ENCODE measurements around the gene WDR26.
A peak's percentile ranks its signal among the peaks of the same experiment; 100 is the strongest.

Gene WDR26

GRCh38 chr1:224368409-224368808 is 66.2 kb downstream of the WDR26 start:
- DNase-seq = no peak
- H3K36me3 ChIP-seq = peaks cover 40% of the 10 kb centered on the region
- TF ChIP-seq, protein P1, sequence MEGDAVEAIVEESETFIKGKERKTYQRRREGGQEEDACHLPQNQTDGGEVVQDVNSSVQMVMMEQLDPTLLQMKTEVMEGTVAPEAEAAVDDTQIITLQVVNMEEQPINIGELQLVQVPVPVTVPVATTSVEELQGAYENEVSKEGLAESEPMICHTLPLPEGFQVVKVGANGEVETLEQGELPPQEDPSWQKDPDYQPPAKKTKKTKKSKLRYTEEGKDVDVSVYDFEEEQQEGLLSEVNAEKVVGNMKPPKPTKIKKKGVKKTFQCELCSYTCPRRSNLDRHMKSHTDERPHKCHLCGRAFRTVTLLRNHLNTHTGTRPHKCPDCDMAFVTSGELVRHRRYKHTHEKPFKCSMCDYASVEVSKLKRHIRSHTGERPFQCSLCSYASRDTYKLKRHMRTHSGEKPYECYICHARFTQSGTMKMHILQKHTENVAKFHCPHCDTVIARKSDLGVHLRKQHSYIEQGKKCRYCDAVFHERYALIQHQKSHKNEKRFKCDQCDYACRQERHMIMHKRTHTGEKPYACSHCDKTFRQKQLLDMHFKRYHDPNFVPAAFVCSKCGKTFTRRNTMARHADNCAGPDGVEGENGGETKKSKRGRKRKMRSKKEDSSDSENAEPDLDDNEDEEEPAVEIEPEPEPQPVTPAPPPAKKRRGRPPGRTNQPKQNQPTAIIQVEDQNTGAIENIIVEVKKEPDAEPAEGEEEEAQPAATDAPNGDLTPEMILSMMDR (IDR thresholded peaks at IDR 0.05; ENCODE audit: low read depth, low read length) = no peak
- no peaks in the 10 kb centered on the region for H3K9me3 ChIP-seq
- H3K27me3 ChIP-seq = no peaks in the 10 kb centered on the region
- no peaks in the 10 kb centered on the region for H3K4me1 ChIP-seq
- no peak overlapping the region for H3K4me3 ChIP-seq (ENCODE audit: low read depth, low read length)

- no peaks in the 10 kb centered on the region for H3K4me1 ChIP-seq
- peaks cover 3% of the 10 kb centered on the region for H3K36me3 ChIP-seq
- no peak overlapping the region for H3K4me3 ChIP-seq (ENCODE audit: low read depth, low read length)
- DNase-seq = no peak
- TF ChIP-seq, protein P1 (IDR thresholded peaks at IDR 0.05; ENCODE audit: low read depth, low read length) = no peak
- H3K9me3 ChIP-seq = no peaks in the 10 kb centered on the region
- H3K27me3 ChIP-seq = no peaks in the 10 kb centered on the region
Observed at GRCh38 chr1:224359207-224359606, 75.4 kb downstream of the WDR26 start.

- no peak for DNase-seq
- H3K4me3 ChIP-seq (ENCODE audit: low read depth, low read length) = peak overlapping the region; percentile 88
- no peaks in the 10 kb centered on the region for H3K4me1 ChIP-seq
- no peaks in the 10 kb centered on the region for H3K9me3 ChIP-seq
- no peaks in the 10 kb centered on the region for H3K36me3 ChIP-seq
- no peaks in the 10 kb centered on the region for H3K27me3 ChIP-seq
- TF ChIP-seq, protein P1 (IDR thresholded peaks at IDR 0.05; ENCODE audit: low read depth, low read length) = no peak
Observed at GRCh38 chr1:224358237-224358636, 76.4 kb downstream of the WDR26 start.

GRCh38 chr1:224357626-224358124 is 76.9 kb downstream of the WDR26 start:
- Histone ChIP-seq H3K4me3 (ENCODE audit: low read depth, low read length) (peak overlapping the region; percentile 88), H3K36me3 (no peaks in the 10 kb centered on the region), H3K9me3 (no peaks in the 10 kb centered on the region), H3K27me3 (no peaks in the 10 kb centered on the region), H3K4me1 (no peaks in the 10 kb centered on the region)
- TF ChIP-seq, protein P1 (IDR thresholded peaks at IDR 0.05; ENCODE audit: low read depth, low read length) = no peak
- no peak for DNase-seq

- H3K4me1 ChIP-seq = no peaks in the 10 kb centered on the region
- TF ChIP-seq, protein P1 (IDR thresholded peaks at IDR 0.05; ENCODE audit: low read depth, low read length) = no peak
- no peaks in the 10 kb centered on the region for H3K27me3 ChIP-seq
- DNase-seq = peak; percentile 94
- no peaks in the 10 kb centered on the region for H3K9me3 ChIP-seq
- no peaks in the 10 kb centered on the region for H3K36me3 ChIP-seq
- peak within 1 kb of the TSS; percentile 88 for H3K4me3 ChIP-seq (ENCODE audit: low read depth, low read length)
Observed at GRCh38 chr1:224356685-224357625, 77.6 kb downstream of the WDR26 start, which contains the start of gene CNIH4. Gene CNIH4 (plus strand): TSS chr1:224356879. CDS start chr1:224356925, 46 bp downstream.
